Lower leg skin (tissue), 4 donors: ENCODE results near the gene NT5DC4. TPM values are rescaled to one million over a fixed set of nuclear protein-coding genes. Genes with fewer than 3 reads are reported as not detected.
"Not testable (repeated sequence)": the region's sequence is repeated elsewhere in the genome, so short reads cannot be mapped to it uniquely, and the experiment has no call there.

Experiments used
- DNase-seq, 2 donors: peaks; one replicate each; pipeline ENCODE4 v3.0.0-alpha.2; 2019; ENCODE audit warnings: low spot score in 2 of 2
- H3K4me3 ChIP-seq: fragments of 200-600 bp; sonication (generic); 2 replicates; pipeline ENCODE4 v1.5.1; 2017; ENCODE audit warnings: mild to moderate bottlenecking, low read depth; ENCODE audit not compliant: poor library complexity, severe bottlenecking
- POLR2A ChIP-seq, 2 donors: fragments of 450-650 bp; IDR thresholded peaks; one replicate each; pipeline ENCODE4 v1.6.1; 2016 to 2017; ENCODE audit warnings: antibody characterized with exemption in 2 of 2, mild to moderate bottlenecking in 1 of 2, moderate library complexity in 1 of 2
- WGBS, 2 donors: methylation state at CpG; one replicate each; pipeline ENCODE4 v1.1.5; 2018; 5-methylcytosine and 5-hydroxymethylcytosine counted together
- intact Hi-C: fragments of 100-400 bp; cut with DNase I; formaldehyde crosslinking; loops from one replicate; pipeline ENCODE4 v1.15.0; 2023; ENCODE audit warnings: low total_unique reads
- total RNA-seq, 4 donors: library from RNA; depleted of rRNA; stranded (reverse); fragments of >200 nt; gene quantifications; one replicate each; pipeline ENCODE4 v1.1.0, GENCODE V29; 2016
- TF ChIP-seq, protein P1 (sequence below), 3 donors: fragments of 450-650 bp; IDR thresholded peaks; one replicate each; pipeline ENCODE4 v1.5.1; 2016; ENCODE audit warnings: antibody characterized with exemption in 3 of 3, mild to moderate bottlenecking in 3 of 3, moderate library complexity in 2 of 3

Gene NT5DC4
- total RNA-seq, 4 donors from 2014 or later, result not detected

DNA sequence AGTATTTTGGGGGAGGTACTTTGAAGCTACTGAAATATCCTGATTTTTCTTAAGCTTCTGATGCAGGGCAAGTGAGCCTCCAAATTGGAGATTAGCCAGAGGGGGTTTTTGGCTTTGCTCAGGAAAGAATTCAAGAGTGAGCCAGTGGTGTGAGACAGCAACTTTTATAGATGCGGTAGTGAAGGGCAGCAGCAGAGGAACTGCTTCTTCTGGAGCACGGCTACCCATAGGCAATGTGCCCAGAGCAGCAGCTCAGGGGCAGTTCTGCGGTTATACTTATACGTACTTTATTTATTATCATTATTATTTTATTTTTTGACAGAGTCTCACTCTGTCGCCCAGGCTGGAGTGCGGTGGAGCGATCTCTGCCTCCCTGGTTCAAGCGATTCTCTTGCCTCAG is 19.8 kb upstream of the NT5DC4 start:
- intact Hi-C loops, result no loop called here
- WGBS, 2 donors, result 73 to 78% methylated on average over 8 of the region's 8 CpGs
- peak in 1 of 2 donors; percentile 40 for DNase-seq
- no peak overlapping the region for H3K4me3 ChIP-seq
- TF ChIP-seq POLR2A (IDR thresholded peaks at IDR 0.05), result no peak
- TF ChIP-seq, protein P1, sequence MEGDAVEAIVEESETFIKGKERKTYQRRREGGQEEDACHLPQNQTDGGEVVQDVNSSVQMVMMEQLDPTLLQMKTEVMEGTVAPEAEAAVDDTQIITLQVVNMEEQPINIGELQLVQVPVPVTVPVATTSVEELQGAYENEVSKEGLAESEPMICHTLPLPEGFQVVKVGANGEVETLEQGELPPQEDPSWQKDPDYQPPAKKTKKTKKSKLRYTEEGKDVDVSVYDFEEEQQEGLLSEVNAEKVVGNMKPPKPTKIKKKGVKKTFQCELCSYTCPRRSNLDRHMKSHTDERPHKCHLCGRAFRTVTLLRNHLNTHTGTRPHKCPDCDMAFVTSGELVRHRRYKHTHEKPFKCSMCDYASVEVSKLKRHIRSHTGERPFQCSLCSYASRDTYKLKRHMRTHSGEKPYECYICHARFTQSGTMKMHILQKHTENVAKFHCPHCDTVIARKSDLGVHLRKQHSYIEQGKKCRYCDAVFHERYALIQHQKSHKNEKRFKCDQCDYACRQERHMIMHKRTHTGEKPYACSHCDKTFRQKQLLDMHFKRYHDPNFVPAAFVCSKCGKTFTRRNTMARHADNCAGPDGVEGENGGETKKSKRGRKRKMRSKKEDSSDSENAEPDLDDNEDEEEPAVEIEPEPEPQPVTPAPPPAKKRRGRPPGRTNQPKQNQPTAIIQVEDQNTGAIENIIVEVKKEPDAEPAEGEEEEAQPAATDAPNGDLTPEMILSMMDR (IDR thresholded peaks at IDR 0.05), result no peak

DNA sequence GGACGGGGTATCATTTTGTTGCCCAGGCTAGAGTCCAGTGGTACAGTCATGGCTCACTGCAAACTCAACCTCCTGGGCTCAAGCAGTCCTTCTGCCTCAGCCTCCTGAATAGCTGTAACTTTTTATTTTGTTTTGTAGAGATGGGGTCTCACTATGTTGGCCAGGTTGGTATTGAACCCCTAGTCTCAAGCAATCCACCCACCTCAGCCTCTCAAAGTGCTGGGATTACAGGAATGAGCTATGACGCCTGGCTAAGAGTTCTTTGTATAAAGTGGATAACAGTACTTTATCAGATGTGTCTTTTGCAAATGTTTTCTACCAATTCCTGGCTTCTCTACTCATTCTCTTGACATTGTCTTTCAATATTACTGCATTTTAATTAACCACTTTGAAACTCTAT is 17.1 kb upstream of the NT5DC4 start:
- intact Hi-C loops, result no loop called here
- DNase-seq, result peak in 1 of 2 donors; percentile 56
- no peak for TF ChIP-seq POLR2A (IDR thresholded peaks at IDR 0.05)
- H3K4me3 ChIP-seq, result no peak overlapping the region
- WGBS, 2 donors, result 41 to 70% methylated on average over 2 of the region's 2 CpGs

DNA sequence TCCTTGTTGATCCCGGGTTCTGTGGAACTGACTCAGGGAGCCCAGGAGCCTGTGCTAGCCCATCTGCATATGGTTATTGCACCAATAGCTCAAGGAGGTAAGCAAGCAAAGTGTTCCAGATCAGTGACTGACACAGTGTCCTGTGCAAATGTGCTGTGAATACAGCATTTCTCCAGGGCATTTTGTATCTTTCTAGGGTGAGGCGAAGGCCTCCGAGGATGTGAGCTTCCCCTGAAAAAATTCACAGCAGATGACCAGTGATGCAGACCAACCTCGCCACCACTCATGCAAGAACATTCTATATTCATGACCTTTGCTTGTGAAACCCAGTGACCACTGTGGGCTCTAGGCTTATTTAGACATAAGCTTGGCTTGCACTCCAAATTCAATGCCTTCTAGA is 15.2 kb upstream of the NT5DC4 start:
- WGBS, 2 donors, result 85 to 86% methylated on average over 4 of the region's 4 CpGs
- TF ChIP-seq, protein P1 (IDR thresholded peaks at IDR 0.05), result no peak
- no peak for TF ChIP-seq POLR2A (IDR thresholded peaks at IDR 0.05)
- H3K4me3 ChIP-seq, result no peak overlapping the region
- DNase-seq, result peak in 1 of 2 donors; percentile 45
- intact Hi-C loops, result no loop called here

DNA sequence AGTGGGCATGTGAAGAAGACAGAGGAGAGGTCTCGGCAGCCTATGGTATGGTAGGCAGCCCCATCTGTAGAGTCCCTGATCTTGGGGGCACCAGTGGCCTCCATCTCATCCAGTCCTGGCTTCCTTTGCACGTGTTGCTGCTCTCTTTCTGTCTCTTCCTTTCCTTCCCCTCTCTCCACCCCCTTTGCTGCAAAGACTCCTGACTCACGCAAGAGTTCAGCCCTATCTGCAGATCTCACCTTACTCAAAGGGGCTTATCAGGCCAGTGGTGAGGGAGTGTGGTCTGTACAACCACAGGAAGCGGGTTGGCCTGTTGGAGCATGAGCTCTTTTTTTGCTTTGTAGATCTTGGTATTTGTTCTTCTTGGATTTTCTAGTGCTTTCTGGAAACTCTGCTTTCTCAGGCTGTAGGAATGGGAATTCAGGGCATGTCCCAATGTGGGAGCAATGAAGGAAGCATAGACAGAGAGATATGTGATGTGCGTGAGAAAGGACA is 14.6 kb upstream of the NT5DC4 start:
- intact Hi-C loops, result no loop called here
- WGBS, 2 donors, result 51 to 54% methylated on average over 5 of the region's 5 CpGs
- no peak for TF ChIP-seq POLR2A (IDR thresholded peaks at IDR 0.05)
- TF ChIP-seq, protein P1 (IDR thresholded peaks at IDR 0.05), result no peak
- H3K4me3 ChIP-seq, result no peak overlapping the region
- peak in 1 of 2 donors; percentile 52 for DNase-seq

DNA sequence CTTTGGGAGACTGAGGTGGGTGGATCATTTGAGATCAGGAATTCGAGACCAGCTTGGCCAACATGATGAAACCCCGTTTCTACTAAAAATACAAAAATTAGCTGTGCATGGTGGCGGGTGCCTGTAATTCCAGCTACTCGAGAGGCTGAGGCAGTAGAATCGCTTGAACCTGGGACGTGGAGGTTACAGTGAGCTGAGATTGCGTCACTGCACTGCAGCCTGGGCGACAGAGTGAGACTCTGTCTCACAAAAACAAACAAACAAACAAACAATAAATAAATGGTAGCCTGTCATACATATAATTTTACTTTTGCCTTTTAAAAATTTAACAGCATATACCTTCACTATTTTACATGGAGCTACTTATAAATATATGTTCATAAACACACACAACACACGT is 13.9 kb upstream of the NT5DC4 start:
- H3K4me3 ChIP-seq, intact Hi-C loops: not testable (repeated sequence)
- 79 to 82% methylated on average over 9 of the region's 9 CpGs for WGBS, 2 donors
- peak in 1 of 2 donors; percentile 31 for DNase-seq

DNA sequence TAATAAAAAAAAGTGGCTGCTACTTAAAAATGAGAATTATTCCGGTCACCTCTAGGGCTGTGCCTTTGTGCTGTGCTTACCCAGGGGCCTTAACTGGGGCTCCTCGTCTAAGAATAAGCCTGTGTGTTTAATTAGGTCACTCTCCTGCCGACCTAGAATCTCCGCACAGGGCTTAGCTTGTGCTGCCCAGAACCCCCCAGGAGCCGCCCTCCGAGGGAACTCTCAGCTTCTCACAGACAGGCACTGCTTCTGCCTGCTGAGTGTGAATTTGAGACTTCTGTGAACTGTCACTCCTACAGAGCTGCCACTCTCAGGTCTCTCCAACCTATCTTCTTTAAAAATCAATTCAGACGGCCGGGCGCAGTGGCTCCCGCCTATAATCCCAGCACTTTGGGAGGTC is 11.9 kb upstream of the NT5DC4 start:
- intact Hi-C loops, result no loop called here
- 58 to 67% methylated on average over 10 of the region's 10 CpGs for WGBS, 2 donors
- H3K4me3 ChIP-seq, result no peak overlapping the region
- TF ChIP-seq POLR2A (IDR thresholded peaks at IDR 0.05), result no peak
- TF ChIP-seq, protein P1 (IDR thresholded peaks at IDR 0.05), result no peak
- DNase-seq, result peak in 1 of 2 donors; percentile 46

DNA sequence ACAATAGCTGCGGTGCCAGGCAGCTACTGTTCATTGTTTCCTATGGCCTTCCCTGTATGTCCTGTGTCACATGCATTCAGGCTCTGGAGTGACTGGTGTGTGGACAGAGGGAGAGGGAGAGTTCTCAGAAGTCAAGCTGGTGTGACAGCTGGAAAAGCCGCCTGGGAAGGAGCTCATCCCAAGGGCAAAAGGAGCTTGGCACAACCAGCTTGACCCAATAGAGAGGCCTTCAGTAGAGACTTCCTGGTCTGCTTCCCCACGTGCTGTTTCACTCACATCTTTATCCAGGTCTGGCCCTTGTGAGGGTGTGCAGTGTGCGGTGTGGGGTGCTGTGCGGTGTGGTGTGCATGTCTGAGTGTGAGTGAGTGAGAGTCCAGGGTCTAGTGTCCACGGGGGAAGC is 11.1 kb upstream of the NT5DC4 start:
- WGBS, 2 donors, result 75 to 84% methylated on average over 6 of the region's 6 CpGs
- no peak overlapping the region for H3K4me3 ChIP-seq
- peak in 1 of 2 donors; percentile 58 for DNase-seq
- no peak for TF ChIP-seq POLR2A (IDR thresholded peaks at IDR 0.05)
- TF ChIP-seq, protein P1 (IDR thresholded peaks at IDR 0.05), result no peak
- intact Hi-C loops, result no loop called here
